Esophagus muscularis mucosa (tissue), 3 donors: Measurements from ENCODE around the gene ETV3.

Experiments used
- CTCF ChIP-seq, 3 experiments: fragments of 200-600 bp in 2 of 3; fragments of 450-650 bp in 1 of 3; sonication (generic) in 2 of 3; IDR thresholded peaks; one replicate each; pipeline ENCODE4 v1.5.1; 2017 to 2019; ENCODE audit warnings: antibody characterized with exemption in 3 of 3, mild to moderate bottlenecking in 2 of 3, moderate library complexity in 1 of 3
- EP300 ChIP-seq: sonication (generic); formaldehyde crosslinking; IDR thresholded peaks from one replicate; pipeline ENCODE4 v1.6.1; 2017; ENCODE audit warnings: antibody characterized with exemption

- TF ChIP-seq CTCF (IDR thresholded peaks at IDR 0.05), result no peak
- no peak for TF ChIP-seq EP300
Observed at GRCh38 chr1:157167437-157167836, 29.2 kb upstream of the ETV3 start.
